ENCODE measurements around the gene NPNT.

DNA sequence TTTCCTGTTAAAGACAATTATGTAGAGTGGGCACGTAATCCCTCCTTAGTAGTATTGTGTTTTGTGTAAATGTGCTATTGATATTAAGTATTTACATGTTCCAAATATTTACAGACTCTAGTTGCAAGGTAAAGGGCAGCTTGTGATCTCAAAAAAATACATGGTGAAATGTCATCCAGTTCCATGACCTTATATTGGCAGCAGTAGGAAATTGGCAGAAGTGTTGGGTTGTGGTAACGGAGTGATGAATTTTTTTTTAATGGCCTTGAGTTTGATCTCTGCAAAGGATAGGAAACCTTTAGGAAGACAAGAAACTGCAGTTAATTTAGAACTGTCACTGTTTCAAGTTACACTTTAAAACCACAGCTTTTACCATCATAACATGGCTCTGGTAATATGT is 74.3 kb downstream of the NPNT start:
- TF ChIP-seq, protein P1, sequence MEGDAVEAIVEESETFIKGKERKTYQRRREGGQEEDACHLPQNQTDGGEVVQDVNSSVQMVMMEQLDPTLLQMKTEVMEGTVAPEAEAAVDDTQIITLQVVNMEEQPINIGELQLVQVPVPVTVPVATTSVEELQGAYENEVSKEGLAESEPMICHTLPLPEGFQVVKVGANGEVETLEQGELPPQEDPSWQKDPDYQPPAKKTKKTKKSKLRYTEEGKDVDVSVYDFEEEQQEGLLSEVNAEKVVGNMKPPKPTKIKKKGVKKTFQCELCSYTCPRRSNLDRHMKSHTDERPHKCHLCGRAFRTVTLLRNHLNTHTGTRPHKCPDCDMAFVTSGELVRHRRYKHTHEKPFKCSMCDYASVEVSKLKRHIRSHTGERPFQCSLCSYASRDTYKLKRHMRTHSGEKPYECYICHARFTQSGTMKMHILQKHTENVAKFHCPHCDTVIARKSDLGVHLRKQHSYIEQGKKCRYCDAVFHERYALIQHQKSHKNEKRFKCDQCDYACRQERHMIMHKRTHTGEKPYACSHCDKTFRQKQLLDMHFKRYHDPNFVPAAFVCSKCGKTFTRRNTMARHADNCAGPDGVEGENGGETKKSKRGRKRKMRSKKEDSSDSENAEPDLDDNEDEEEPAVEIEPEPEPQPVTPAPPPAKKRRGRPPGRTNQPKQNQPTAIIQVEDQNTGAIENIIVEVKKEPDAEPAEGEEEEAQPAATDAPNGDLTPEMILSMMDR (conservative IDR thresholded peaks at IDR 0.05; ENCODE audit: low read length): no peak
- TF ChIP-seq EZH2phosphoT487 (IDR thresholded peaks at IDR 0.05; ENCODE audit: borderline replicate concordance): no peak

All from Loucy (cell line).